Stimulated activated CD4-positive, alpha-beta T cell treated with anti-CD3 and anti-CD28 coated beads, Interleukin-1b, Interleukin-23, amount 100 ng/mL, for 1 hour (primary cell): ENCODE data around the gene GFRA1.
"Not testable (repeated sequence)": the region's sequence is repeated elsewhere in the genome, so short reads cannot be mapped to it uniquely, and the experiment has no call there.

Experiments used
- DNase-seq, 2 donors: peaks; one replicate each; pipeline ENCODE4 v3.0.0-alpha.2; 2020; ENCODE audit warnings: low read depth in 2 of 2

GFRA1 gene

GRCh38 chr10:116063107-116063506 lies 209.9 kb downstream of the GFRA1 start:
- no peak for DNase-seq

- no peak for DNase-seq
Measured at GRCh38 chr10:116060864-116061263, 212.1 kb downstream of the GFRA1 start.

GRCh38 chr10:116059320-116059719 lies 213.7 kb downstream of the GFRA1 start:
- DNase-seq: no peak

DNA sequence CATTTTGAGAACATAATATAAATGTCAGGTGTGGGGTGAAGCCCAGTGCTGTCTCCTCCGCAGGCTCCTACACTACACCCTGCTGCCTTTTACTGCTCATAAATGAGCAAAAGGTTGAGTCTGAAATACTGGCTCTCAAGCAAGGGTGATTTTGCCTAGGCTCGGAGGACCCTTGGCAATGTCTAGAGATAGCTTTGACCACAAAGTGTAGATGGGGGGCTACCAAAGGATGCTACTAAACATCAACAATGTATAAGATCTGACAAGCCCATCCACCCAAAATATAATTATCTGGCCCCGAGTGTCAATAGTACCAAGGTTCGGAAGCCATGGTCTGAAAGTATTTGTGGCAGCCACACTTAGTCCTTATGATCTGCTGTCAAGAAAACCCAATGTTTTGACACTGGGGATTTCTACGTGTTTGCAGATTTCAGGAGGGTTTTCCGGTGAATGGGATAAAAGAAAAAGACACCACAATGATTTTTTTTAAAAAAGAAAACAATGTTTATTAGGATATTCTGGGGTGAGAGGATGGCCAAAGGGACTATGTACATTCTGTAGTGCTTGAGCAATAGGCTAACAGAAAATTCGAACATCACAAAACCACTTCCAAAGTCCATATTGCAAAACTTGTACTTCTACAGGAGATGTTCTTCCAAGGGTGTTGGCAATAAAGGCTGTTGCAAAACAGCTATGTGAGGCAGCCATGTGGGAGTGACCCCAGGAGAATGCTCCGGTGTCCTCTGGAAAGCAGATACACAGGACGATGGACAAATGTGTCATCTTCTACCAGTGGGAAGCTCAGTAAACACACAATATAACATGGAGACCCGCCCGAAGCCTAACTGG lies 216.3 kb downstream of the GFRA1 start:
- no peak for DNase-seq

- no peak for DNase-seq
Measured at GRCh38 chr10:116055917-116056252, 217.1 kb downstream of the GFRA1 start.

- DNase-seq: no peak
Measured at GRCh38 chr10:116055252-116055916, 217.6 kb downstream of the GFRA1 start.

DNA sequence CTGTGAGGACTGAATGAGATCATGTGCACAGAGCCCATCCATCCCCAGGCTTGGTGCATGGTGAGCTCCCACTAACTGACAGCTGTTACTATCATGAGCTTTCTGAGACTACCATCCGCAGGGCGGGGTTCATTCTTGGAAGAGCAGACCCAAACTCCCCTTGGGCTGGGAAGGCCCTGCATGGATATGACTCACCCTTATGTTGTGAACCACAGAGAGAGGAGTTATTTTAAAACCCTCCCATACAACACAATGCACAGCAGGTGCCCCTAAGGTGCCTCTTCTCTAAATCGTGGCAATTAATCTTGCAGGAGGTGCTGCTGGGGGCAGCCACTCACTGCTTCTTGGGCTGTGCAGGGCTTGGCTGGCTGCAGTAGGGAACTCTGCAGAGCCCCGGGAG lies 219.1 kb downstream of the GFRA1 start:
- DNase-seq: no peak

- not testable (repeated sequence) for DNase-seq
Measured at GRCh38 chr10:116053009-116053730, 219.8 kb downstream of the GFRA1 start.

- DNase-seq: not testable (repeated sequence)
Measured at GRCh38 chr10:116052522-116052921, 220.5 kb downstream of the GFRA1 start.

DNA sequence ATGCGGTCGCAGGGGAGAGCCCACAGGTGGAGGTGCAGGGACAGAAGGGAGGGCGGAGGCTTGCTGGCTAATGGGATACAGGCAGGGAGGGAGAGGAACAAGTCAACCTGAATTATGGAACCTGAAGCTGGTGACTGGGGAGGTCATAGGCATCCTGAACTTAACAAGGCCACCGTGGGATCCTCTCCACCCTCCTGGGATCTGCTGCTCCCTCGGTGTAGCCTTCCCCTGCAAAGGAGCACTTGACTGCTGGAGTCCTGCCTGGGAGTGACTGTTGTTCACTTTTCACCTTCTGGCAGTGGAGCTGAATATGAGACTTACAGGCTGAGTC lies 223.1 kb downstream of the GFRA1 start:
- no peak for DNase-seq

- DNase-seq: no peak
Measured at GRCh38 chr10:116049158-116049973, 223.6 kb downstream of the GFRA1 start.

- no peak for DNase-seq
Measured at GRCh38 chr10:116045366-116046356, 227.3 kb downstream of the GFRA1 start.

DNA sequence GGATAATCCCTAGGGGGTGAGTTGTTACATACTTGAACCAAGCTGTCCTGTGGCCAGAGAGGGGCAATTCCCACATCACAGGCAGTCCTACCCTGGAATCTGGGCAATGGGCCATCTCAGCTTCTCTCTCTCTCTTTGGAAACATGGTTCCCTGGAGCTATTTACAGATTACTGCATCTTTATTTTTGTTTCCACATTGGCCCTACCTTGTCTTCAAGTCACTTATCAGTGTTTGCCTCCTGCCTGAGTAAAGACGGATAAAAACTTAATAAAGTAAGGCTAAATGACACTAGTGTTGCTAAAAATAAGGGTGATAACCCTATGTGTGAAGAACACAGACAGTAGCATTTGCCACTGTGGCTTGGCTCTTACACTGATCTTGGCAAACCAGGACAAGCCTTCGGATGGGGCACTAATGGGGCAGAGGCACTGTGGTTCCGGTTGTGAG lies 228.2 kb downstream of the GFRA1 start:
- DNase-seq: no peak

- DNase-seq: no peak
Measured at GRCh38 chr10:116043861-116044260, 229.1 kb downstream of the GFRA1 start.

GRCh38 chr10:116043304-116043703 lies 229.7 kb downstream of the GFRA1 start:
- DNase-seq: no peak

DNA sequence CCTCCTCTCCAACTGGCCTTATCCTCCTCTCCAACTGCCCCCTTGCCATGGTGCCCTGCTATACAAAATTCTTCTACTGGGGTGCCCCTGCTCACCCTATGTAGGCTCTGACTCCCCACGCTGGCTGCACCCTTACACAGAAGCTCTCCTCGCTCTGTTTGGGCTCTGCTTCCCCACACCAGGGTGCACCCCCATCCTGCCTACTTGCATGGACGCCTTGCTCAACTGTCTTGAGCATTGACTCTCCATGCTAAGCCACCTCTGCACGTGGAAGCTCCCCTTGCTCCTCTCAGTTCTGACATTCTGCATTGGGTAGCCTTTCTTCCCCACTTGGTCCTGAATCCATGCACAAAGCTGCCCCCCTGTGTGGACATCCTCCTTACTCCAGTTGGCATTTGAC lies 231.1 kb downstream of the GFRA1 start:
- no peak for DNase-seq

DNA sequence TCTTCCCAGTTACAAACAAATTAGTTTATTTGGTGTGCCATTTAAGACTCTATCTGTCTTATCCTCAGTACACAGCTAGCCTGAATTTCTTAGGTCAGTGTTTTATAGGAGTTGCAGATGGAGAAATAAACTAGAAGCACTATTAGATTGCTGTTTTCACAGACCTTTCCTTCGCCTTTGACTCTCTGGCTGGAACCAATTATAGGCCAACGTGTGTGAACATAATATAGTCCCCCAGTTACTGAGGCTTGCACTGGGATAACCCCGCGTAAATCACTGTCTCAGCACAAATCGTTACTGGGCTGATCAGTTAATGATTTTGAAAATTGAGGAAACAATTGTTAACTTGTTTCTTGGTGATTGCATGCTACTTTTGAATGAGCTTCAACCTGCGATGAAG lies 233.4 kb downstream of the GFRA1 start:
- no peak for DNase-seq

DNA sequence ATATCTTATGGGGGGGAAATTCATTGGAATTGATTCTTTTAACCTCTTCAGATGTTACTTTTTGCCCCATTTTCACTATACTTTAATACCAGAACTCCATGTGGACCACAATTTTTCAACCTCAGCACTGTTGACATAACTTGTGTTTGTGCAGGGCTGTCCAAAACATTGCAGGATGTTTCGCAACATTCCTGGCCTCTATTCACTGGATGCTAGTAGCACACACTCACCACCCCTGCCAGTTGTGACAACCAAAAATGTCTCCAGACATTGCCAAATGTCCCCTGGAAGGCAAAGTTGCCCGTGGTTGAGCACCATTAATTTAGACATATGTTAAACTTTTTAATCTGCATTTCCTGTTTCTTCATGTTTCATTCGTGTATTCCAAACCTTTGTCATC lies 234.7 kb downstream of the GFRA1 start:
- DNase-seq: no peak

- not testable (repeated sequence) for DNase-seq
Measured at GRCh38 chr10:116035406-116035805, 237.6 kb downstream of the GFRA1 start.

DNA sequence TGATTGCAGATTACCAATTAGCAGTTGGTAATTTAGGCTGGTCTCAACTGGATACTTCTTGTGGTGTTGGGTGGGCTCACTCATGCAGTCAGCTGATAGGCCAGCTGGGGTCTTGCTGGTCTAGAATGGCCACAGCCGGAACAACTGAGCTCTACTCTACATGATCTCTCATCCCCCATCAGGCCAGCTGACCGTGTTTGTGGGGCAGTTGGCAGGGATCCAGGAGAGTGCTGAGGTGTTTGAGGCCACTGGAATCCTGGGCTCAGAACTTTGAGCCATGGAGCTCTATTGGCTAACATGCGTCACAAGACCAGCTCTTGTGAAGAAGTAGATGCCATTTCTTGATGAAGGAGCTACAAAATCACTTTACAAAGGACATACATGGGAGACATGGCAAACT lies 242.4 kb downstream of the GFRA1 start:
- DNase-seq: no peak

DNA sequence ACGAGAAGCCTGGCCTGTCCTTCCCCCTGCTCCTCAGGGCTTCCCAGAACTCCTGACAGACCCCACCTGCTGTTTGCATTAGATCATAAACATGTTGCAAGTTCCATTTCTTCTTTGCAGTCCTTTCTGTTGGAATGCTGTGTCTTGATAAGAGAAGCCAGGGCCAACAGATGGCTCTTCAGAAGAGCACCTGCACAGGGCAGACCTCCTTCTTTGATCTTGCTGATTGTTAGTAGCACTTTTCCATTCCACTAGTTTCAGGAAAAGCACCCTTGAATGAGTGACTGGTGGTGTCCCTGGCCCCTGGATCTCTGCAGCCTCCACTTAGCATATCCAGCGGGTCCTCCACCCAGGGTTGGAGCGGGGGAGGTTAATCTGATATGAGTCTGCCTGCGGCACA lies 243.2 kb downstream of the GFRA1 start:
- DNase-seq: no peak
